ENCODE data around the gene CES1.

- no peak for TF ChIP-seq EZH2 (IDR thresholded peaks at IDR 0.05; ENCODE audit: borderline replicate concordance, low read depth, low read length, severe bottlenecking)
- TF ChIP-seq CTCF (IDR thresholded peaks at IDR 0.05; ENCODE audit: borderline replicate concordance, extremely low read depth, low read length, poor library complexity, severe bottlenecking): no peak
These were observed 78.8 kb downstream of the CES1 start for GRCh38 chr16:55754056-55754455.
